ENCODE measurements around the gene BAG2. TPM values are rescaled to one million over a fixed set of nuclear protein-coding genes. Genes with fewer than 3 reads are reported as not detected.

Gene BAG2
- total and polyA plus RNA-seq, 2 of the 13 experiments (the other 11 are each of a cell fraction or from before 2014, with no cell fraction given), result 5.7 to 15.1 TPM

- TF ChIP-seq ZNF619 (CRISPR knock-in tag; IDR thresholded peaks at IDR 0.05) (no peak), ZBTB49 (CRISPR knock-in tag; IDR thresholded peaks at IDR 0.05; ENCODE audit: borderline replicate concordance) (no peak), MATR3 (CRISPR knock-in tag; IDR thresholded peaks at IDR 0.05) (no peak), FOXP1 (IDR thresholded peaks at IDR 0.05) (no peak), FOXP1 (CRISPR knock-in tag; IDR thresholded peaks at IDR 0.05) (no peak)
Observed at GRCh38 chr6:57207872-57208271, 35.7 kb downstream of the BAG2 start (continued).

GRCh38 chr6:57209030-57209429 lies 36.9 kb downstream of the BAG2 start:
- H3K79me2 ChIP-seq (ENCODE audit: insufficient read depth, low read length), result peaks cover 2% of the 10 kb centered on the region
- H2AFZ ChIP-seq (ENCODE audit: low read length), result no peak overlapping the region
- H3K27ac ChIP-seq (ENCODE audit: extremely low read length, insufficient read depth, low read length), result no peak overlapping the region
- H3K36me3 ChIP-seq (replicated peaks in 1 of 2; ENCODE audit: control insufficient read depth in 1 of 2, insufficient read depth in 2 of 2, low read length in 2 of 2), result no peaks in the 10 kb centered on the region; a peak in 1 of 5 replicates
- ChIA-PET CTCF (ENCODE audit: low intra/inter-chr PET ratio, low total read pairs) (no interaction called here), POLR2A (no interaction called here)
- H3K4me3 ChIP-seq (replicated peaks in 1 of 3; ENCODE audit: insufficient read depth in 1 of 3, low read depth in 2 of 3, low read length in 3 of 3), result no peak overlapping the region
- H4K20me1 ChIP-seq (ENCODE audit: insufficient read depth, low read length), result no peaks in the 10 kb centered on the region
- H3K27me3 ChIP-seq (ENCODE audit: control insufficient read depth in 1 of 2, insufficient read depth in 2 of 2, low read length in 2 of 2), result no peaks in the 10 kb centered on the region
- 0 out of 2 replicates have a peak, but pooled peaks cover 9% of the 10 kb centered on the region for H3K4me1 ChIP-seq (ENCODE audit: insufficient read depth, low read length)
- intact Hi-C loops (cut with micrococcal nuclease; ENCODE audit: unreplicated experiment), result no loop called here
- no peaks in the 10 kb centered on the region for H3K9me3 ChIP-seq (ENCODE audit: low read length)
- no peak for DNase-seq (ENCODE audit: low spot score)
- no peak for ATAC-seq
- no peak overlapping the region for H3K9ac ChIP-seq (ENCODE audit: insufficient read depth, low read depth, low read length)
- BruUV-seq (replicated peaks), result no TSS peak
- no peak for FAIRE-seq
- in situ Hi-C loops (cut with HindIII; ENCODE audit: extremely low pct_ligation_motif_present, low pct_unique_long_range_greater_than_20kb), result no loop called here
- no peak overlapping the region for H3K4me2 ChIP-seq (ENCODE audit: low read depth, low read length)
- TF ChIP-seq MAZ (IDR thresholded peaks at IDR 0.05; ENCODE audit: borderline replicate concordance, low read depth, low read length) (no peak), MAZ (CRISPR knock-in tag; IDR thresholded peaks at IDR 0.05; ENCODE audit: low read depth) (no peak), ZNF441 (CRISPR knock-in tag; IDR thresholded peaks at IDR 0.05; ENCODE audit: borderline replicate concordance) (no peak), ZNF317 (CRISPR knock-in tag; IDR thresholded peaks at IDR 0.05) (no peak), ZNF615 (CRISPR knock-in tag; IDR thresholded peaks at IDR 0.05; ENCODE audit: borderline replicate concordance) (no peak), FOXK2 (IDR thresholded peaks at IDR 0.05) (no peak), MTF1 (CRISPR knock-in tag; IDR thresholded peaks at IDR 0.05) (no peak), ZNF878 (CRISPR knock-in tag; IDR thresholded peaks at IDR 0.05) (no peak), KMT2B (CRISPR knock-in tag; IDR thresholded peaks at IDR 0.05) (no peak), TRIM24 (CRISPR knock-in tag; IDR thresholded peaks at IDR 0.05) (no peak), CBX2 (IDR thresholded peaks at IDR 0.05; ENCODE audit: low read depth, low read length) (no peak), CBX2 (CRISPR knock-in tag; IDR thresholded peaks at IDR 0.05; ENCODE audit: low read depth) (no peak), ZNF780A (CRISPR knock-in tag; IDR thresholded peaks at IDR 0.05) (no peak), U2AF2 (IDR thresholded peaks at IDR 0.05; ENCODE audit: low read depth, low read length) (no peak), SNAI1 (CRISPR knock-in tag; IDR thresholded peaks at IDR 0.05; ENCODE audit: borderline replicate concordance) (no peak), ZNF652 (CRISPR knock-in tag; IDR thresholded peaks at IDR 0.05; ENCODE audit: borderline replicate concordance, low read depth) (no peak), HIC2 (CRISPR knock-in tag; IDR thresholded peaks at IDR 0.05; ENCODE audit: low read depth) (no peak), PBX3 (CRISPR knock-in tag; IDR thresholded peaks at IDR 0.05; ENCODE audit: borderline replicate concordance) (no peak)

All from HepG2 (cell line).